Trophoblast cell (in vitro differentiated cells and primary cell): ENCODE results near the gene TLE7.

ENCODE experiments used
- DNase-seq, 2 donors: peaks; one replicate each; pipeline ENCODE4 v3.0.0-alpha.2; 2016
- H2AFZ ChIP-seq: 2 replicates; pipeline ENCODE4 v1.6.1; 2013; ENCODE audit warnings: low read length, moderate library complexity, mild to moderate bottlenecking; ENCODE audit not compliant: insufficient read depth, poor library complexity
- H2AK5ac ChIP-seq: 2 replicates; pipeline ENCODE4 v1.6.1; 2013; ENCODE audit warnings: mild to moderate bottlenecking, low read length
- H2BK120ac ChIP-seq: 2 replicates; pipeline ENCODE4 v1.6.1; 2013; ENCODE audit warnings: low read length, mild to moderate bottlenecking, moderate library complexity; ENCODE audit not compliant: insufficient read depth, poor library complexity
- H2BK12ac ChIP-seq: 2 replicates; pipeline ENCODE4 v1.6.1; 2013; ENCODE audit warnings: mild to moderate bottlenecking, low read length, moderate library complexity
- H2BK5ac ChIP-seq: 2 replicates; pipeline ENCODE4 v1.6.1; 2013; ENCODE audit warnings: low read length, low read depth, moderate library complexity, mild to moderate bottlenecking; ENCODE audit not compliant: poor library complexity
- H3K14ac ChIP-seq: 2 replicates; pipeline ENCODE4 v1.6.1; 2013; ENCODE audit warnings: mild to moderate bottlenecking, low read length
- H3K18ac ChIP-seq: 2 replicates; pipeline ENCODE4 v1.6.1; 2013; ENCODE audit warnings: mild to moderate bottlenecking, low read length
- H3K23ac ChIP-seq: 2 replicates; pipeline ENCODE4 v1.6.1; 2013; ENCODE audit warnings: low read length
- H3K27ac ChIP-seq: 2 replicates; pipeline ENCODE4 v1.5.1; 2013; ENCODE audit warnings: low read depth, mild to moderate bottlenecking, inconsistent platforms, low read length, moderate library complexity
- H3K27me3 ChIP-seq: 2 replicates; pipeline ENCODE4 v1.6.1; 2013; ENCODE audit warnings: inconsistent platforms, mild to moderate bottlenecking, low read length, moderate library complexity; ENCODE audit not compliant: insufficient read depth
- H3K36me3 ChIP-seq, 2 experiments: 1 replicate in 1 of 2; 2 replicates in 1 of 2; pipeline ENCODE4 v1.6.1; 2013; ENCODE audit warnings: low read length in 2 of 2, mild to moderate bottlenecking in 2 of 2, moderate library complexity in 1 of 2; ENCODE audit not compliant: insufficient read depth in 2 of 2, control insufficient read depth in 1 of 2
- H3K4ac ChIP-seq: 2 replicates; pipeline ENCODE4 v1.6.1; 2013; ENCODE audit warnings: low read depth, mild to moderate bottlenecking, low read length, moderate library complexity
- H3K4me1 ChIP-seq, 2 experiments: 1 replicate in 1 of 2; 2 replicates in 1 of 2; pipeline ENCODE4 v1.6.1; 2013; ENCODE audit warnings: low read length in 2 of 2, mild to moderate bottlenecking in 2 of 2, moderate library complexity in 1 of 2; ENCODE audit not compliant: insufficient read depth in 2 of 2, control insufficient read depth in 1 of 2
- H3K4me2 ChIP-seq: 2 replicates; pipeline ENCODE4 v1.6.1; 2013; ENCODE audit warnings: inconsistent platforms, mild to moderate bottlenecking, low read length, moderate library complexity
- H3K4me3 ChIP-seq: 2 replicates; pipeline ENCODE4 v1.5.1; 2013; ENCODE audit warnings: mild to moderate bottlenecking, low read depth, low read length, inconsistent platforms
- H3K79me1 ChIP-seq: one replicate; pipeline ENCODE4 v1.6.1; 2013; ENCODE audit warnings: low read length
- H3K79me2 ChIP-seq: 2 replicates; pipeline ENCODE4 v1.6.1; 2013; ENCODE audit warnings: low read length, mild to moderate bottlenecking; ENCODE audit not compliant: control insufficient read depth, insufficient read depth, poor library complexity
- H3K9ac ChIP-seq: 2 replicates; pipeline ENCODE4 v1.6.1; 2013; ENCODE audit warnings: mild to moderate bottlenecking, low read length
- H3K9me3 ChIP-seq: 2 replicates; pipeline ENCODE4 v1.6.1; 2013; ENCODE audit warnings: low read depth, mild to moderate bottlenecking, control low read depth, inconsistent platforms, low read length; ENCODE audit not compliant: insufficient read depth
- H4K12ac ChIP-seq: 2 replicates; pipeline ENCODE4 v1.6.1; 2013; ENCODE audit warnings: low read depth, mild to moderate bottlenecking, low read length, moderate library complexity
- H4K8ac ChIP-seq: 2 replicates; pipeline ENCODE4 v1.6.1; 2013; ENCODE audit warnings: low read depth, mild to moderate bottlenecking, low read length, moderate library complexity
- H4K91ac ChIP-seq: one replicate; pipeline ENCODE4 v1.6.1; 2013; ENCODE audit warnings: low read depth, mild to moderate bottlenecking, low read length, moderate library complexity
- WGBS: extraction: QIAGEN DNeasy Blood & Tissue Kit; methylation state at CpG from one replicate; pipeline ENCODE4 v1.1.7; 2013; ENCODE audit warnings: missing lambda C conversion rate; ENCODE audit not compliant: insufficient read length, insufficient coverage; ENCODE audit errors: extremely low coverage; 5-methylcytosine and 5-hydroxymethylcytosine counted together

TLE7 gene

DNA sequence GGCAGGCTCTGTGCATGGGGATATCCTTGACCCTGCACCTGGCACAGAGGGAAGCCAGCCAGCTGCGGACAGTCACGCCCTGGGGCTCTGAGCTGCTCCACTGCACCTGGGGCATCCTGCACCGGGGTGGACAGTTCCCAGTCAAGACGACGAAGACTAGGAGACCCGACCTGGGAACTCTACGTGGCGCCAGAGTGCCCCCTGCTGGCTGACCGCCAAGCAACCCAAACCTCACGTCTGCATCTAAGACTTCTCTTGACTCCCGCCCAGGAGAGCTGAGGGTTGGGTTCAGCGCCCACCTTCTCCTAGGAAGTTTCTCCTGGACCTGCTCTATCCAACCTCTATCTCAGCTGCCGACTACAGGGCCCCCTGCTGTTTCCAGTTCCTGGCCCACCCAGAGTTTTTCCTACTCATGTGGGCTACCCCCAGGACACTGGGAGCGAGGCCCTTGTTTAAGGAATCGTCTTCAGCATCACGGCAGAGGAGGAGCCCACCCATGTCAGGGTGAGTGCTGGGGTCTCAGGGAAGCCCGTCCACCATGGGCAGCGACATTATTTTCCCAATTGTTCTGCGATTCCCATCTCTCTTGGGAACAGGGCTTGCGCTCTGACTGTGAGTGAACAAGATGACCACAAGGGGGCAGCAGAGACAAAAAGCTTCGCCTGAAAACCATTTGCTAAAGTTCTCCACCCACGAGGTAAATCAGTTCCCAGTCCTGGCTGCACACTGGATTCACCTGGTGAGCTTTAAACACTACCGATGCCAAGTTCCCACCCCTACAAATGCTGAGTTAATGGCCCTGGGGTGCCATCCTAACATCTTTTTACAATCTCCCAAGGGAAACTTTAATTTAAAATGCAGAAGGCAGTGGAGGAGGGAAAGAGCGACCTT lies 29.3 kb downstream of the TLE7 start:
- no peaks in the 10 kb centered on the region for H3K27me3 ChIP-seq
- no peaks in the 10 kb centered on the region for H3K79me2 ChIP-seq
- H3K9ac ChIP-seq, result no peak overlapping the region
- no peak overlapping the region for H2BK120ac ChIP-seq
- no peak overlapping the region for H3K23ac ChIP-seq
- no peak overlapping the region for H3K14ac ChIP-seq
- peaks cover 3% of the 10 kb centered on the region in 2 experiments for H3K4me1 ChIP-seq
- H3K18ac ChIP-seq, result no peak overlapping the region
- no peak overlapping the region for H3K4ac ChIP-seq
- H4K12ac ChIP-seq, result no peak overlapping the region
- H2BK5ac ChIP-seq, result no peak overlapping the region
- peaks cover 2% of the 10 kb centered on the region for H3K9me3 ChIP-seq
- no peak overlapping the region for H4K8ac ChIP-seq
- no peaks in the 10 kb centered on the region for H3K36me3 ChIP-seq
- no peaks in the 10 kb centered on the region for H3K79me1 ChIP-seq
- no CpG with 5 or more reads among the region's 24 CpGs for WGBS
- H2AFZ ChIP-seq, result peak overlapping the region; percentile 42
- no peak overlapping the region for H4K91ac ChIP-seq
- H3K27ac ChIP-seq, result no peak overlapping the region
- H2BK12ac ChIP-seq, result no peak overlapping the region
- peak overlapping the region; percentile 47 for H3K4me2 ChIP-seq
- H2AK5ac ChIP-seq, result no peak overlapping the region
- H3K4me3 ChIP-seq, result peak overlapping the region; percentile 52
- DNase-seq, result peak; percentile 75 to 93

DNA sequence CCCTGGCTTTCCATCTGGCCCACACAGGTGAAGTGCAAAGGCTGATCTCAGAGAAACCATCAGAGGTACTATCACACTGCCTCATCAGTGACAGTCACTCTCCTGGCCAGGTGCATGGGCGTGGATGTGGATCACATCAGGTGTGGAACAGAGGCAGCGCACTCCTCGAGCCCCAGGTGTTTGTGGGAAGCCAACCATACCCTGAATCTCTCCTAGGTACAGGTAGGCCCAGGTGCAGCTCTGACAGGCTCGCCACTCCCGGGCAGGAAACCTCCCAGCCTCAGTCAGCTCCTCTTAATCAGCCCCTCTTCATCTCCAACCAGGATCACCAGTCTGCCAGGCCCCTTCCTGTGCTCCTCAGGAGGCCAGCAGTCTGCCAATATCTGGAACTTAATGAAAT lies 31.7 kb downstream of the TLE7 start:
- no peak overlapping the region for H2BK5ac ChIP-seq
- H4K91ac ChIP-seq, result no peak overlapping the region
- no peak overlapping the region for H3K27ac ChIP-seq
- H4K12ac ChIP-seq, result no peak overlapping the region
- H3K4me1 ChIP-seq, result peaks cover 3% of the 10 kb centered on the region in 2 experiments
- H4K8ac ChIP-seq, result no peak overlapping the region
- H2AFZ ChIP-seq, result no peak overlapping the region
- H3K36me3 ChIP-seq, result no peaks in the 10 kb centered on the region
- no CpG with 5 or more reads among the region's 5 CpGs for WGBS
- H3K23ac ChIP-seq, result no peak overlapping the region
- no peak overlapping the region for H2BK120ac ChIP-seq
- no peak overlapping the region for H3K9ac ChIP-seq
- H3K4me2 ChIP-seq, result no peak overlapping the region
- H3K9me3 ChIP-seq, result peaks cover 3% of the 10 kb centered on the region
- H3K79me2 ChIP-seq, result no peaks in the 10 kb centered on the region
- DNase-seq, result no peak
- no peak overlapping the region for H2AK5ac ChIP-seq
- no peak overlapping the region for H3K4me3 ChIP-seq
- H3K14ac ChIP-seq, result no peak overlapping the region
- no peaks in the 10 kb centered on the region for H3K79me1 ChIP-seq
- H2BK12ac ChIP-seq, result no peak overlapping the region
- H3K27me3 ChIP-seq, result no peaks in the 10 kb centered on the region
- no peak overlapping the region for H3K4ac ChIP-seq
- no peak overlapping the region for H3K18ac ChIP-seq

DNA sequence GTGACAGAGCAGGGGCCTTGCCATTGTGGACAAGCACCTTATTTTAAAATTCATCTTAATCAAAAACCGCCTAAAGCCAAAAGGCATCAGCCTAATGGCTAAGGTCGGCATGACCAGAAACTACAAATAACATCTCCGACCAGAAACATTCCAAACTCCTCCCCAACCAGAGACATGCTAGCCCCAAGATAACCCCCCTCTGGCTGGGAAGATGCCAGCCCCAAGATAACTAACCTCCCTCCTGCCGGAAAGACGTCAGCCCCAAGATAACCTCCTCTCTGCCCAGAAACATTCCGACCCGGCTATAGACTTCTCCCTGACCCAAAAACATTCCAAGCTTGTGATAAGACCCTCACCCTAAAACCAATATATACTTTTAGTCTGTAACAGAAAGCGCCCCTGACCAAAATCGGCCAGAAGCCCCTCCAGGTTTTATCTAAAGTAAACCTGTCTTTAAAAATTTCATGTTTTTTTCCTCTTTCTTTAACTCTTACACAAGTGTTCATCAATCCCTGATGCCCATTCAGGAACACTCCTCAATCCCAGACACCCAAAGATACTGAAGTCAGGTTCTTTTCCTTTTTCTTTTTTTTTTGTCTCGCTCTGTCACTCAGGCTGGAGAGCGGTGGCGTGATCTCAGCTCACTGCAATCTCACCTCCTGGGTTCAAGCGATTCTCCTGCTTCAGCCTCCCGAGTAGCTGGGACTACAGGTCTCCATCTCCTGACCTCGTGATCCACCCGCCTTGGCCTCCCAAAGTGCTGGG lies 32.7 kb downstream of the TLE7 start:
- Histone ChIP-seq H3K4me1 (peaks cover 3% of the 10 kb centered on the region in 2 experiments), H3K9ac (no peak overlapping the region), H3K79me1 (no peaks in the 10 kb centered on the region), H3K18ac (no peak overlapping the region), H4K91ac (no peak overlapping the region), H3K4ac (no peak overlapping the region), H2BK5ac (no peak overlapping the region), H2AK5ac (no peak overlapping the region), H4K8ac (no peak overlapping the region), H4K12ac (no peak overlapping the region), H3K79me2 (no peaks in the 10 kb centered on the region), H2BK12ac (no peak overlapping the region), H3K36me3 (no peaks in the 10 kb centered on the region), H2AFZ (no peak overlapping the region), H2BK120ac (no peak overlapping the region), H3K23ac (no peak overlapping the region), H3K4me2 (no peak overlapping the region), H3K27me3 (no peaks in the 10 kb centered on the region), H3K4me3 (no peak overlapping the region), H3K14ac (no peak overlapping the region), H3K27ac (no peak overlapping the region), H3K9me3 (peaks cover 8% of the 10 kb centered on the region)
- DNase-seq, result no peak
- no CpG with 5 or more reads among the region's 16 CpGs for WGBS

DNA sequence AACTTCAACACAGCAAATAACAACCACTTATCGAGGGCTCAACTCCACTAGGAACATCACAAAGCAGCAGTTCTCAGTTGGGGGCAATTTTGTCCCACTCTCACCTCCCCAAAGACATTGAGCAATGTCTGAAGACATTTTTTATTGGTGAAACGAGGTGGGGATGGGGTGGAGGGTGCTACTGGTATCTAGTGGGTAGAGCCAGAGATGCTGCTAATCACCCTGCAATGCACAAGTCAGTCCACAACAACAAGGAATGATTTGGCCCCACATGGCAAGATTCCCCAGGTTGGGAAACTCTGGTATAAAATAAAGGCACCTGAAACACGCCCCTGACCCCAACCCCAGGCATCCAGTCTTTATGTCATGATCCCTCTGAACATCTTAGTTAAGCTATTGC lies 33.3 kb downstream of the TLE7 start:
- Histone ChIP-seq H3K4me3 (no peak overlapping the region), H3K14ac (no peak overlapping the region), H3K36me3 (no peaks in the 10 kb centered on the region), H3K79me2 (no peaks in the 10 kb centered on the region), H2BK5ac (no peak overlapping the region), H3K27ac (no peak overlapping the region), H4K12ac (no peak overlapping the region), H3K23ac (no peak overlapping the region), H3K4ac (no peak overlapping the region), H3K9ac (no peak overlapping the region), H3K79me1 (no peaks in the 10 kb centered on the region), H3K9me3 (peaks cover 11% of the 10 kb centered on the region), H4K91ac (no peak overlapping the region), H4K8ac (no peak overlapping the region), H3K4me1 (peaks cover 3% of the 10 kb centered on the region in 2 experiments), H3K18ac (no peak overlapping the region), H2AK5ac (no peak overlapping the region), H3K27me3 (no peaks in the 10 kb centered on the region), H3K4me2 (no peak overlapping the region), H2AFZ (no peak overlapping the region), H2BK120ac (no peak overlapping the region), H2BK12ac (no peak overlapping the region)
- DNase-seq, result no peak
- no CpG with 5 or more reads among the region's 3 CpGs for WGBS
